CD1c-positive myeloid dendritic cell (primary cell): ENCODE results near the gene GSS.

Experiments used
- DNase-seq: peaks from one replicate; pipeline ENCODE4 v3.0.0-alpha.2; 2016; ENCODE audit errors: extremely low spot score

Gene GSS

GRCh38 chr20:34978092-34978744 is 22.6 kb upstream of the GSS start:
- no peak for DNase-seq

GRCh38 chr20:34977365-34978091 is 21.9 kb upstream of the GSS start:
- DNase-seq, result no peak

GRCh38 chr20:34976286-34976685 is 20.7 kb upstream of the GSS start:
- DNase-seq, result no peak

- no peak for DNase-seq
Observed at GRCh38 chr20:34974246-34974645, 18.6 kb upstream of the GSS start.

- DNase-seq, result no peak
Observed at GRCh38 chr20:34971561-34972235, 16.1 kb upstream of the GSS start.

GRCh38 chr20:34970846-34971560 is 15.4 kb upstream of the GSS start:
- DNase-seq, result no peak

- no peak for DNase-seq
Observed at GRCh38 chr20:34970193-34970840, 14.7 kb upstream of the GSS start.

GRCh38 chr20:34968042-34968775 is 12.6 kb upstream of the GSS start:
- DNase-seq, result no peak

- DNase-seq, result no peak
Observed at GRCh38 chr20:34967421-34967820, 11.8 kb upstream of the GSS start.

- DNase-seq, result no peak
Observed at GRCh38 chr20:34965051-34965450, 9.4 kb upstream of the GSS start.

GRCh38 chr20:34964486-34964885 is 8.9 kb upstream of the GSS start:
- DNase-seq, result no peak

- DNase-seq, result no peak
Observed at GRCh38 chr20:34956751-34957472, 1.3 kb upstream of the GSS start.

- no peak for DNase-seq
Observed at GRCh38 chr20:34956041-34956458, 444 bp upstream of the GSS start.

- no peak for DNase-seq
Observed at GRCh38 chr20:34954904-34955230, 739 bp downstream of the GSS start.

GRCh38 chr20:34953960-34954359 is 1.6 kb downstream of the GSS start:
- no peak for DNase-seq

GRCh38 chr20:34952671-34953070 is 2.9 kb downstream of the GSS start:
- DNase-seq, result no peak

- no peak for DNase-seq
Observed at GRCh38 chr20:34951652-34952051, 4.0 kb downstream of the GSS start.

GRCh38 chr20:34951252-34951651 is 4.4 kb downstream of the GSS start:
- no peak for DNase-seq

- DNase-seq, result no peak
Observed at GRCh38 chr20:34949120-34949519, 6.5 kb downstream of the GSS start.

GRCh38 chr20:34948030-34948429 is 7.6 kb downstream of the GSS start:
- no peak for DNase-seq

GRCh38 chr20:34947336-34947735 is 8.3 kb downstream of the GSS start:
- no peak for DNase-seq
